ENCODE measurements around the gene GMPS. TPM values are rescaled to one million over a fixed set of nuclear protein-coding genes. Genes with fewer than 3 reads are reported as not detected.
"Not testable (repeated sequence)": the region's sequence is repeated elsewhere in the genome, so short reads cannot be mapped to it uniquely, and the experiment has no call there.

GMPS gene
- total RNA-seq, 2 donors from 2014 or later, result 18.5 to 20.2 TPM

DNA sequence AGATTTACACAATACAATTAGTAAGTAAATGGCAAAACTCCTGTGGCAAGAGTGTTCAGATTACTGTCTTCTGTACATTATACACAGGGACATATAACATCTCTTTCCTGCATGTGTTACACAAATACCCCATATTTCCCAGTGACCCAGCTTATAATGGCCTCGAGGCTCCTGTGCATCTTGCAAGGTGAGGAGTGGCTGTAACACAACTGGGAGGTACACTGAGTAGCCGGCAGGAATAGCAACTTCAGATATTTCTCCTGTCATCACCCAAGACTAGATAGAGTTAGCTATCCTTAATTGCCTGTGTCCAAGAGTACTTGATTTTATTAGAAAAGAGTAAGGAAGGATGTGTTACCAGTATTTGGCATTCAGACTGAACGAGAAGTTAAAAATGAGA, 5.6 kb downstream of the GMPS start:
- intact Hi-C loops (cut with DNase I), result no loop called here
- 42 to 45% methylated on average over 3 of the region's 3 CpGs for WGBS, 2 donors

DNA sequence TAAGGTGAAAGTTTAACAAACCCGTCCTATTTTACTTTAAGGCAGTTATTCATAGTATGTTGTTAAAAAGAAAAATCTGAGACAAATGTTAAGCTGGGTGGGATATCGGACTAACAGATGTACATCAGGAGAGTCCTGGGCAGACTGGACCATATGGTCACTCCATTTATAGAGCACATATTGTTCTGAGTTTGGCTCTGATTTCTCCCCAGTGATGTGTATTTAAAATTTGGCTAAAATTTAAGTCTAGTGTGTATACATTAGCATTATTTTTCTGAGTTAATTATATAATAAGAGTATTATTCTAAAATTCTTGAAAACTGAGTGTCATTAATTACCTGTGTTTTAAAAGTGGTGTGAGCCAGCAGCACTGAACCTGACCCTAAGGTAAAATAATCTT, 6.1 kb downstream of the GMPS start:
- no peak for TF ChIP-seq POLR2A (IDR thresholded peaks at IDR 0.05)
- TF ChIP-seq, protein P1, sequence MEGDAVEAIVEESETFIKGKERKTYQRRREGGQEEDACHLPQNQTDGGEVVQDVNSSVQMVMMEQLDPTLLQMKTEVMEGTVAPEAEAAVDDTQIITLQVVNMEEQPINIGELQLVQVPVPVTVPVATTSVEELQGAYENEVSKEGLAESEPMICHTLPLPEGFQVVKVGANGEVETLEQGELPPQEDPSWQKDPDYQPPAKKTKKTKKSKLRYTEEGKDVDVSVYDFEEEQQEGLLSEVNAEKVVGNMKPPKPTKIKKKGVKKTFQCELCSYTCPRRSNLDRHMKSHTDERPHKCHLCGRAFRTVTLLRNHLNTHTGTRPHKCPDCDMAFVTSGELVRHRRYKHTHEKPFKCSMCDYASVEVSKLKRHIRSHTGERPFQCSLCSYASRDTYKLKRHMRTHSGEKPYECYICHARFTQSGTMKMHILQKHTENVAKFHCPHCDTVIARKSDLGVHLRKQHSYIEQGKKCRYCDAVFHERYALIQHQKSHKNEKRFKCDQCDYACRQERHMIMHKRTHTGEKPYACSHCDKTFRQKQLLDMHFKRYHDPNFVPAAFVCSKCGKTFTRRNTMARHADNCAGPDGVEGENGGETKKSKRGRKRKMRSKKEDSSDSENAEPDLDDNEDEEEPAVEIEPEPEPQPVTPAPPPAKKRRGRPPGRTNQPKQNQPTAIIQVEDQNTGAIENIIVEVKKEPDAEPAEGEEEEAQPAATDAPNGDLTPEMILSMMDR (IDR thresholded peaks at IDR 0.05), result no peak
- Histone ChIP-seq H3K9me3 (no peaks in the 10 kb centered on the region), H3K36me3 (replicated peaks in 1 of 2; ENCODE audit: insufficient read depth in 1 of 2, low read depth in 2 of 2) (no peaks in the 10 kb centered on the region), H3K27ac (no peak overlapping the region), H3K4me3 (no peak overlapping the region), H3K27me3 (no peaks in the 10 kb centered on the region), H3K4me1 (peaks cover 23% of the 10 kb centered on the region)
- intact Hi-C loops (cut with DNase I), result no loop called here
- DNase-seq, result no peak
- no peak for ATAC-seq
- WGBS, 2 donors, result 77 to 85% methylated on average over 2 of the region's 2 CpGs

More for the DNA sequence above, 5.6 kb downstream of the GMPS start:
- TF ChIP-seq, protein P1 (IDR thresholded peaks at IDR 0.05), result no peak
- TF ChIP-seq POLR2A (IDR thresholded peaks at IDR 0.05), result no peak
- H3K36me3 ChIP-seq (replicated peaks in 1 of 2; ENCODE audit: insufficient read depth in 1 of 2, low read depth in 2 of 2), result no peaks in the 10 kb centered on the region
- no peaks in the 10 kb centered on the region for H3K27me3 ChIP-seq
- no peak overlapping the region for H3K4me3 ChIP-seq
- no peak for DNase-seq
- H3K4me1 ChIP-seq, result peaks cover 23% of the 10 kb centered on the region
- H3K27ac ChIP-seq, result no peak overlapping the region
- H3K9me3 ChIP-seq, result no peaks in the 10 kb centered on the region
- no peak for ATAC-seq

DNA sequence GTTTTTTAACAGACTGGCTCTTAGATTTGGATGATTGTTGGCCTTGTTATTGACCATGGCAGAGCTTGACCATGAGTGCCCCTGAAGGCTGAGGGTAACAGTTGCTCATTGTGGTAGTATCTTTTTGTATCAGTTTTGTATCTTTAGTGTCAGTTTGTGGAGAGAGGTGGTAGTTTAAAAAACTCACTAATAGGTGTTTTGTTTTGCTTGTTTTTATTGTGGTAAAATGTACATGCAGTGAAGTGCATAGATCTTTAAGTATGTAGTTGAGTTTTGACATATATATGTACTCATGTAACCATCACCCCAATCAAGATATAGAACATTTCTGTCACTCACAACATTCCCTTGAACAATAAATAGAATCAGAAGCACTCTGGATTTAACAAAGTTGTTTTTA, 9.8 kb downstream of the GMPS start:
- Histone ChIP-seq H3K36me3 (replicated peaks in 1 of 2; ENCODE audit: insufficient read depth in 1 of 2, low read depth in 2 of 2) (no peaks in the 10 kb centered on the region), H3K9me3 (no peaks in the 10 kb centered on the region), H3K4me1 (peaks cover 16% of the 10 kb centered on the region), H3K27ac (no peak overlapping the region), H3K27me3 (no peaks in the 10 kb centered on the region), H3K4me3 (no peak overlapping the region)
- no peak for TF ChIP-seq POLR2A (IDR thresholded peaks at IDR 0.05)
- TF ChIP-seq, protein P1 (IDR thresholded peaks at IDR 0.05), result no peak
- intact Hi-C loops (cut with DNase I), result no loop called here
- DNase-seq (no peak), ATAC-seq (no peak)

- peaks cover 15% of the 10 kb centered on the region for H3K4me1 ChIP-seq
- H3K27me3 ChIP-seq, result no peaks in the 10 kb centered on the region
- no peaks in the 10 kb centered on the region for H3K9me3 ChIP-seq
- no peak for ATAC-seq
- TF ChIP-seq, protein P1 (IDR thresholded peaks at IDR 0.05), result no peak
- no peak for TF ChIP-seq POLR2A (IDR thresholded peaks at IDR 0.05)
- intact Hi-C loops (cut with DNase I), result no loop called here
- H3K36me3 ChIP-seq (replicated peaks in 1 of 2; ENCODE audit: insufficient read depth in 1 of 2, low read depth in 2 of 2), result no peaks in the 10 kb centered on the region
- H3K4me3 ChIP-seq, result no peak overlapping the region
- H3K27ac ChIP-seq, result no peak overlapping the region
- 54 to 58% methylated on average over 7 of the region's 7 CpGs for WGBS, 2 donors
- DNase-seq, result no peak
These were observed 13.8 kb downstream of the GMPS start for GRCh38 chr3:155884292-155884691.

DNA sequence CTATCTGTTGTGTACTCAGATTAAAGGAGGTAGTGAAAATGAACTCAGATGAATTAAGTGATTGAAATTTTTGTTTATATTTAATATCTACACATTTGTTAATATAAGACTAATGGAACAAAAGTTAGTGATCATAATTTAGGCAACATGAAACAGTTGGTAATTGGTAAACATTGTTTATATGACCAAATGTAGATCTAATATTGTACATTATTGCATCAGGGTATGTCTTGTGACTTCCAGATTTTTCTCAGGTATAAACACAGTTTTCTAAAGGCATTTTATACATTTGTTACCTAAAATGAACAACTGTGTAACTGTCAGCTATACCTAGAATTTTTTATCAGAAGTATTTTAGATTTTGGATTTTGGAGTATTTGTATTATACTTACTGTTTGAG, 14.8 kb downstream of the GMPS start:
- DNase-seq (no peak), ATAC-seq (no peak)
- intact Hi-C loops (cut with DNase I), result no loop called here
- Histone ChIP-seq H3K27me3 (no peaks in the 10 kb centered on the region), H3K36me3 (replicated peaks in 1 of 2; ENCODE audit: insufficient read depth in 1 of 2, low read depth in 2 of 2) (no peaks in the 10 kb centered on the region), H3K27ac (no peak overlapping the region), H3K4me3 (no peak overlapping the region), H3K4me1 (peaks cover 20% of the 10 kb centered on the region), H3K9me3 (no peaks in the 10 kb centered on the region)
- TF ChIP-seq, protein P1 (IDR thresholded peaks at IDR 0.05), result no peak
- no peak for TF ChIP-seq POLR2A (IDR thresholded peaks at IDR 0.05)

DNA sequence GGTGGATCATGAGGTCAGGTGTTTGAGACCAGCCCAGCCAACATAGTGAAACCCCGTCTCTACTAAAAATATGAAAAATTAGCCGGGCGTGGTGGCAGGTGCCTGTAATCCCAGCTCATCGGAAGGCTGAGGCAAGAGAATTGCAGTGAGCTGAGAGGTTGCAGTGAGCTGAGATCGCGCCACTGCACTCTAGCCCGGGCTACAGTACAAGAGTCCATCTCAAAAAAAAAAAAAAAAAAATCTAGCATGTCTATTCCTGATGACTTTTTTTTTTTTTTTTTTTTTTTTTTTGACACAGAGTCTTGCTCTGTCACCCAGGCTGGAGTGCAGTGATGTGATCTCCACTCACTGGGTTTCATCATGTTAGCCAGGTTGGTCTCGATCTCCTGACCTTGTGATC, 15.9 kb downstream of the GMPS start:
- DNase-seq; H3K4me3 ChIP-seq; H3K36me3 ChIP-seq (replicated peaks in 1 of 2; ENCODE audit: insufficient read depth in 1 of 2, low read depth in 2 of 2); H3K27ac ChIP-seq; H3K27me3 ChIP-seq; H3K9me3 ChIP-seq; ATAC-seq; intact Hi-C loops (cut with DNase I): not testable (repeated sequence)
- 94 to 96% methylated on average over 8 of the region's 8 CpGs for WGBS, 2 donors
- peaks cover 28% of the 10 kb centered on the region for H3K4me1 ChIP-seq
